GM12878 (cell line): ENCODE results near the gene SLCO3A1. TPM values are rescaled to one million over a fixed set of nuclear protein-coding genes. Genes with fewer than 3 reads are reported as not detected.

ENCODE experiments used
- ATAC-seq: fragments of 200-7000 bp; cut with Tn5 transposase; 3 replicates; pipeline ENCODE4 v1.9.1; 2020; ENCODE audit warnings: mild to moderate bottlenecking, moderate library complexity
- BruUV-seq: library from RNA; stranded (reverse); fragments of 400-500 nt; replicated peaks from 2 replicates; lab custom pipeline; 2021; lab: Mats Ljungman, UMichigan
- CTCF ChIA-PET: fragments of 300-600 bp; sonication (Branson Sonifier 250); formaldehyde crosslinking; extraction: SDS; loops from one replicate; lab custom pipeline; 2021; ENCODE audit warnings: inconsistent platforms; lab: Yijun Ruan, JAX
- POLR2A ChIA-PET: fragments of 350-600 bp; formaldehyde crosslinking; extraction: SDS; loops from one replicate; lab custom pipeline; 2021; ENCODE audit warnings: inconsistent platforms; lab: Charles Lee
- RAD21 ChIA-PET: fragments of 300-600 bp; sonication (Branson Sonifier 250); formaldehyde crosslinking; loops from one replicate; lab custom pipeline; 2023; ENCODE audit warnings: antibody characterized with exemption; ENCODE audit not compliant: unreplicated experiment; lab: Charles Lee
- SMC1A ChIA-PET: fragments of 300-600 bp; sonication (Branson Sonifier 250); formaldehyde crosslinking; loops from one replicate; lab custom pipeline; 2023; ENCODE audit not compliant: unreplicated experiment, uncharacterized antibody; lab: Charles Lee
- DNase-seq: peaks from one replicate; pipeline ENCODE4 v3.0.0-alpha.2; 2011; ENCODE audit warnings: low read depth, low spot score
- FAIRE-seq: peaks from 3 replicates; lab custom pipeline; 2011; peaks lifted over from hg19 to GRCh38; lab: Jason Lieb, UNC
- H2AFZ ChIP-seq: 2 replicates; pipeline ENCODE4 v1.6.0; 2011; ENCODE audit warnings: low read depth, low read length, control low read depth; ENCODE audit not compliant: control insufficient read depth
- H3K27ac ChIP-seq: 2 replicates; pipeline ENCODE4 v1.5.1; 2011; ENCODE audit warnings: control low read depth; ENCODE audit not compliant: control insufficient read depth, insufficient read depth
- H3K27me3 ChIP-seq, 2 experiments: replicated peaks in 1 of 2; 2 replicates each; pipeline versions ENCODE4 v1.6.0 to v1.6.1; 2011; ENCODE audit warnings: low read length in 1 of 2; ENCODE audit not compliant: control insufficient read depth in 2 of 2, insufficient read depth in 2 of 2
- H3K36me3 ChIP-seq, 2 experiments: 2 replicates each; pipeline ENCODE4 v1.5.1; 2011; ENCODE audit warnings: low read length in 1 of 2; ENCODE audit not compliant: control insufficient read depth in 2 of 2, insufficient read depth in 2 of 2
- H3K4me1 ChIP-seq: 2 replicates; pipeline ENCODE4 v1.6.1; 2011; ENCODE audit warnings: mild to moderate bottlenecking, low read length, moderate library complexity, mixed read lengths; ENCODE audit not compliant: control insufficient read depth, insufficient read depth
- H3K4me2 ChIP-seq: 2 replicates; pipeline ENCODE4 v1.6.0; 2011; ENCODE audit warnings: control low read depth; ENCODE audit not compliant: control insufficient read depth, insufficient read depth
- H3K4me3 ChIP-seq: fragments of 200-600 bp; sonication (generic); 2 replicates; pipeline ENCODE4 v1.5.1; 2016
- H3K79me2 ChIP-seq: 2 replicates; pipeline ENCODE4 v1.6.0; 2011; ENCODE audit warnings: low read length; ENCODE audit not compliant: control insufficient read depth, insufficient read depth
- H3K9ac ChIP-seq: 2 replicates; pipeline ENCODE4 v1.8.0; 2011; ENCODE audit warnings: low read length, control low read depth, mixed read lengths; ENCODE audit not compliant: control insufficient read depth, insufficient read depth
- H3K9me3 ChIP-seq: replicated peaks from 3 replicates; pipeline ENCODE4 v1.5.1; 2011; ENCODE audit warnings: mild to moderate bottlenecking, low read length; ENCODE audit not compliant: control insufficient read depth, insufficient read depth
- H4K20me1 ChIP-seq: 2 replicates; pipeline ENCODE4 v1.6.0; 2011; ENCODE audit not compliant: control insufficient read depth, insufficient read depth
- BCL3 ChIP-seq: IDR thresholded peaks from 2 replicates; pipeline ENCODE4 v1.6.1; 2011; ENCODE audit warnings: borderline replicate concordance, low read depth, mild to moderate bottlenecking, moderate library complexity, low read length; ENCODE audit not compliant: insufficient read depth, poor library complexity, severe bottlenecking
- IRF3 ChIP-seq: fragments of 450-650 bp; IDR thresholded peaks from 2 replicates; pipeline ENCODE4 v1.6.1; 2014; ENCODE audit warnings: mild to moderate bottlenecking
- MTA3 ChIP-seq: IDR thresholded peaks from 2 replicates; pipeline ENCODE4 v1.6.1; 2012; ENCODE audit warnings: low read length, inconsistent platforms, borderline replicate concordance
- MXI1 ChIP-seq: fragments of 150-350 bp; IDR thresholded peaks from 2 replicates; pipeline ENCODE4 v1.6.1; 2011; ENCODE audit warnings: low read depth, mild to moderate bottlenecking, inconsistent platforms, low read length, improper control_type of control experiment
- NFXL1 ChIP-seq: fragments of 450-650 bp; IDR thresholded peaks from 2 replicates; pipeline ENCODE4 v1.6.1; 2017; ENCODE audit warnings: antibody characterized with exemption, mild to moderate bottlenecking, borderline replicate concordance
- NR2C2 ChIP-seq: IDR thresholded peaks from 2 replicates; pipeline ENCODE4 v1.6.1; 2011; ENCODE audit warnings: borderline replicate concordance, low read depth; ENCODE audit not compliant: control insufficient read depth, insufficient read length
- PAX8 ChIP-seq: fragments of 450-650 bp; IDR thresholded peaks from 2 replicates; pipeline ENCODE4 v1.6.1; 2017; ENCODE audit warnings: mild to moderate bottlenecking, moderate library complexity
- PBX3 ChIP-seq: IDR thresholded peaks from 2 replicates; pipeline ENCODE4 v1.6.1; 2011; ENCODE audit warnings: mild to moderate bottlenecking, low read depth, low read length, moderate library complexity; ENCODE audit not compliant: insufficient replicate concordance
- SP1 ChIP-seq: IDR thresholded peaks from one replicate; pipeline ENCODE4 v1.6.1; 2011; ENCODE audit warnings: low read depth, low read length
- SREBF1 ChIP-seq: IDR thresholded peaks from 2 replicates; pipeline ENCODE4 v1.6.1; 2012; ENCODE audit warnings: mild to moderate bottlenecking, low read length
- TCF12 ChIP-seq: IDR thresholded peaks from 2 replicates; pipeline ENCODE4 v1.6.1; 2011; ENCODE audit warnings: low read depth, mild to moderate bottlenecking, low read length
- YY1 ChIP-seq: IDR thresholded peaks from 2 replicates; pipeline ENCODE4 v1.6.1; 2011; ENCODE audit warnings: low read depth, mild to moderate bottlenecking, low read length
- WGBS: methylation state at CpG from one replicate; pipeline ENCODE4 v1.1.6; 2016; ENCODE audit warnings: low lambda C conversion rate; ENCODE audit not compliant: insufficient replicate concordance, insufficient coverage; ENCODE audit errors: missing lambda C conversion rate; 5-methylcytosine and 5-hydroxymethylcytosine counted together
- in situ Hi-C: fragments of 300-500 bp; cut with MboI; formaldehyde crosslinking; loops from 9 replicates; pipeline ENCODE4 v1.14.3; 2018; ENCODE audit warnings: mixed read lengths
- intact Hi-C: fragments of 100-400 bp; cut with micrococcal nuclease; formaldehyde crosslinking; loops from one replicate; pipeline ENCODE4 v1.14.2; 2022; ENCODE audit not compliant: unreplicated experiment
- polyA plus RNA-seq, 11 experiments: library from polyadenylated mRNA; depleted of rRNA in 4 of 11; unstranded in 6 of 11; stranded (reverse) in 5 of 11; fragments of >200 nt; fragmentation: Nextera tagmentation in 4 of 11; fragmentation: Illumina TruSeq in 1 of 11; extraction: Ambion mirVana in 4 of 11; extraction: Trizol in 1 of 11; gene quantifications; 1 replicate in 1 of 11; 2 replicates in 10 of 11; pipeline versions ENCODE4 v1.2.1 to v1.2.3, GENCODE V29; 2011 to 2016; ENCODE audit warnings: inconsistent platforms in 2 of 11, missing spikeins in 2 of 11, low read depth in 1 of 11
- total RNA-seq, 4 experiments: library from RNA; depleted of rRNA in 3 of 4; stranded (reverse); fragments of >200 nt in 3 of 4; fragmentation: Illumina TruSeq in 1 of 4; extraction: Trizol in 1 of 4; gene quantifications; 2 replicates each; pipeline versions ENCODE4 v1.2.1 to v1.2.3, GENCODE V29; 2013 to 2021
- TF ChIP-seq, protein P1 (sequence below): IDR thresholded peaks from 2 replicates; pipeline ENCODE4 v1.6.1; 2012; ENCODE audit warnings: improper control_type of control experiment, low read depth, low read length; ENCODE audit not compliant: insufficient replicate concordance

SLCO3A1 gene
- total and polyA plus RNA-seq, 10 of the 15 experiments (the other 5 are each of a cell fraction or from before 2014, with no cell fraction given), result 0.05 to 5.9 (median 0.31) TPM

GRCh38 chr15:91897585-91898372 lies 44.3 kb downstream of the SLCO3A1 start:
- RAD21 ChIA-PET, result no interaction called here
- BruUV-seq, result no TSS peak
- TF ChIP-seq BCL3, result no peak
- no peak for TF ChIP-seq YY1
- TF ChIP-seq NR2C2, result no peak
- no peak for TF ChIP-seq IRF3
- TF ChIP-seq, protein P1, sequence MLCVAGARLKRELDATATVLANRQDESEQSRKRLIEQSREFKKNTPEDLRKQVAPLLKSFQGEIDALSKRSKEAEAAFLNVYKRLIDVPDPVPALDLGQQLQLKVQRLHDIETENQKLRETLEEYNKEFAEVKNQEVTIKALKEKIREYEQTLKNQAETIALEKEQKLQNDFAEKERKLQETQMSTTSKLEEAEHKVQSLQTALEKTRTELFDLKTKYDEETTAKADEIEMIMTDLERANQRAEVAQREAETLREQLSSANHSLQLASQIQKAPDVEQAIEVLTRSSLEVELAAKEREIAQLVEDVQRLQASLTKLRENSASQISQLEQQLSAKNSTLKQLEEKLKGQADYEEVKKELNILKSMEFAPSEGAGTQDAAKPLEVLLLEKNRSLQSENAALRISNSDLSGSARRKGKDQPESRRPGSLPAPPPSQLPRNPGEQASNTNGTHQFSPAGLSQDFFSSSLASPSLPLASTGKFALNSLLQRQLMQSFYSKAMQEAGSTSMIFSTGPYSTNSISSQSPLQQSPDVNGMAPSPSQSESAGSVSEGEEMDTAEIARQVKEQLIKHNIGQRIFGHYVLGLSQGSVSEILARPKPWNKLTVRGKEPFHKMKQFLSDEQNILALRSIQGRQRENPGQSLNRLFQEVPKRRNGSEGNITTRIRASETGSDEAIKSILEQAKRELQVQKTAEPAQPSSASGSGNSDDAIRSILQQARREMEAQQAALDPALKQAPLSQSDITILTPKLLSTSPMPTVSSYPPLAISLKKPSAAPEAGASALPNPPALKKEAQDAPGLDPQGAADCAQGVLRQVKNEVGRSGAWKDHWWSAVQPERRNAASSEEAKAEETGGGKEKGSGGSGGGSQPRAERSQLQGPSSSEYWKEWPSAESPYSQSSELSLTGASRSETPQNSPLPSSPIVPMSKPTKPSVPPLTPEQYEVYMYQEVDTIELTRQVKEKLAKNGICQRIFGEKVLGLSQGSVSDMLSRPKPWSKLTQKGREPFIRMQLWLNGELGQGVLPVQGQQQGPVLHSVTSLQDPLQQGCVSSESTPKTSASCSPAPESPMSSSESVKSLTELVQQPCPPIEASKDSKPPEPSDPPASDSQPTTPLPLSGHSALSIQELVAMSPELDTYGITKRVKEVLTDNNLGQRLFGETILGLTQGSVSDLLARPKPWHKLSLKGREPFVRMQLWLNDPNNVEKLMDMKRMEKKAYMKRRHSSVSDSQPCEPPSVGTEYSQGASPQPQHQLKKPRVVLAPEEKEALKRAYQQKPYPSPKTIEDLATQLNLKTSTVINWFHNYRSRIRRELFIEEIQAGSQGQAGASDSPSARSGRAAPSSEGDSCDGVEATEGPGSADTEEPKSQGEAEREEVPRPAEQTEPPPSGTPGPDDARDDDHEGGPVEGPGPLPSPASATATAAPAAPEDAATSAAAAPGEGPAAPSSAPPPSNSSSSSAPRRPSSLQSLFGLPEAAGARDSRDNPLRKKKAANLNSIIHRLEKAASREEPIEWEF, result no peak
- TF ChIP-seq TCF12, result no peak
- TF ChIP-seq PAX8, result no peak
- TF ChIP-seq SP1, result no peak
- TF ChIP-seq MXI1, result no peak
- TF ChIP-seq SREBF1, result no peak
- TF ChIP-seq PBX3, result no peak
- TF ChIP-seq MTA3, result no peak
- no peak for TF ChIP-seq NFXL1

More at GRCh38 chr15:91897585-91898372, 44.3 kb downstream of the SLCO3A1 start:
- Histone ChIP-seq H3K27me3 (no peaks in the 10 kb centered on the region), H3K4me3 (no peak overlapping the region), H4K20me1 (no peaks in the 10 kb centered on the region), H3K4me1 (no peaks in the 10 kb centered on the region), H3K9ac (no peak overlapping the region), H3K36me3 (no peaks in the 10 kb centered on the region), H3K4me2 (no peak overlapping the region), H2AFZ (no peak overlapping the region), H3K79me2 (no peaks in the 10 kb centered on the region), H3K27ac (no peak overlapping the region), H3K9me3 (no peaks in the 10 kb centered on the region)
- CTCF ChIA-PET, result interaction anchor here (0.7 kb wide), 1 partner anchor 109 kb away, joined by 3 read pairs; no protein-coding TSS in a partner anchor
- POLR2A ChIA-PET, result no interaction called here
- DNase-seq, result no peak
- FAIRE-seq, result no peak
- no peak for ATAC-seq
- WGBS, result 41% methylated on average over 14 of the region's 14 CpGs
- intact Hi-C loops, result no loop called here
- in situ Hi-C loops, result no loop called here
- SMC1A ChIA-PET, result no interaction called here
